ENCODE measurements around the gene BBX.
A peak's percentile ranks its signal among the peaks of the same experiment; 100 is the strongest.

The BBX gene

GRCh38 chr3:107520535-107520934 is 2.2 kb upstream of the BBX start:
- peaks cover 5% of the 10 kb centered on the region for H3K4me1 ChIP-seq (ENCODE audit: control insufficient read depth, insufficient read depth, low read length)
- H3K9ac ChIP-seq (ENCODE audit: low read depth, low read length) = no peak overlapping the region
- no peak overlapping the region for H3K4me3 ChIP-seq (ENCODE audit: low read length)
- H3K4me2 ChIP-seq (ENCODE audit: low read length) = no peak overlapping the region
- no peaks in the 10 kb centered on the region for H3K27me3 ChIP-seq (ENCODE audit: control insufficient read depth, insufficient read depth, low read length)
- H3K36me3 ChIP-seq (ENCODE audit: insufficient read depth, low read length) = no peaks in the 10 kb centered on the region
- H3K9me3 ChIP-seq (replicated peaks; ENCODE audit: low read length) = no peaks in the 10 kb centered on the region

GRCh38 chr3:107521469-107522059 is 1.2 kb upstream of the BBX start:
- no peak overlapping the region for H3K4me2 ChIP-seq (ENCODE audit: low read length)
- H3K27me3 ChIP-seq (ENCODE audit: control insufficient read depth, insufficient read depth, low read length) = no peaks in the 10 kb centered on the region
- H3K4me1 ChIP-seq (ENCODE audit: control insufficient read depth, insufficient read depth, low read length) = peaks cover 12% of the 10 kb centered on the region
- H3K4me3 ChIP-seq (ENCODE audit: low read length) = no peak overlapping the region
- H3K36me3 ChIP-seq (ENCODE audit: insufficient read depth, low read length) = no peaks in the 10 kb centered on the region
- H3K9ac ChIP-seq (ENCODE audit: low read depth, low read length) = no peak overlapping the region
- no peaks in the 10 kb centered on the region for H3K9me3 ChIP-seq (replicated peaks; ENCODE audit: low read length)

- Histone ChIP-seq H3K9me3 (replicated peaks; ENCODE audit: low read length) (no peaks in the 10 kb centered on the region), H3K36me3 (ENCODE audit: insufficient read depth, low read length) (no peaks in the 10 kb centered on the region), H3K9ac (ENCODE audit: low read depth, low read length) (peak overlapping the region; percentile 83), H3K4me1 (ENCODE audit: control insufficient read depth, insufficient read depth, low read length) (peaks cover 12% of the 10 kb centered on the region), H3K4me2 (ENCODE audit: low read length) (peak overlapping the region; percentile 94), H3K27me3 (ENCODE audit: control insufficient read depth, insufficient read depth, low read length) (no peaks in the 10 kb centered on the region), H3K4me3 (ENCODE audit: low read length) (peak overlapping the region; percentile 99)
Measured at GRCh38 chr3:107523289-107523538, 452 bp downstream of the BBX start.

GRCh38 chr3:107523539-107524325 is 970 bp downstream of the BBX start:
- Histone ChIP-seq H3K4me2 (ENCODE audit: low read length) (peak overlapping the region; percentile 94), H3K9me3 (replicated peaks; ENCODE audit: low read length) (no peaks in the 10 kb centered on the region), H3K4me3 (ENCODE audit: low read length) (peak overlapping the region; percentile 99), H3K9ac (ENCODE audit: low read depth, low read length) (peak overlapping the region; percentile 83), H3K27me3 (ENCODE audit: control insufficient read depth, insufficient read depth, low read length) (no peaks in the 10 kb centered on the region), H3K4me1 (ENCODE audit: control insufficient read depth, insufficient read depth, low read length) (peaks cover 12% of the 10 kb centered on the region), H3K36me3 (ENCODE audit: insufficient read depth, low read length) (no peaks in the 10 kb centered on the region)

GRCh38 chr3:107524326-107524840 is 1.6 kb downstream of the BBX start:
- peak overlapping the region; percentile 83 for H3K9ac ChIP-seq (ENCODE audit: low read depth, low read length)
- H3K9me3 ChIP-seq (replicated peaks; ENCODE audit: low read length) = no peaks in the 10 kb centered on the region
- H3K4me3 ChIP-seq (ENCODE audit: low read length) = peak overlapping the region; percentile 99
- no peaks in the 10 kb centered on the region for H3K27me3 ChIP-seq (ENCODE audit: control insufficient read depth, insufficient read depth, low read length)
- H3K4me2 ChIP-seq (ENCODE audit: low read length) = peak overlapping the region; percentile 94
- H3K36me3 ChIP-seq (ENCODE audit: insufficient read depth, low read length) = no peaks in the 10 kb centered on the region
- peaks cover 12% of the 10 kb centered on the region for H3K4me1 ChIP-seq (ENCODE audit: control insufficient read depth, insufficient read depth, low read length)

- no peaks in the 10 kb centered on the region for H3K9me3 ChIP-seq (replicated peaks; ENCODE audit: low read length)
- no peaks in the 10 kb centered on the region for H3K27me3 ChIP-seq (ENCODE audit: control insufficient read depth, insufficient read depth, low read length)
- peak overlapping the region; percentile 94 for H3K4me2 ChIP-seq (ENCODE audit: low read length)
Measured at GRCh38 chr3:107524841-107525643, 2.3 kb downstream of the BBX start.

GRCh38 chr3:107525644-107526305 is 3.0 kb downstream of the BBX start:
- Histone ChIP-seq H3K4me3 (ENCODE audit: low read length) (peak overlapping the region; percentile 99), H3K4me1 (ENCODE audit: control insufficient read depth, insufficient read depth, low read length) (peaks cover 12% of the 10 kb centered on the region), H3K9ac (ENCODE audit: low read depth, low read length) (peak overlapping the region; percentile 83), H3K4me2 (ENCODE audit: low read length) (peak overlapping the region; percentile 94), H3K36me3 (ENCODE audit: insufficient read depth, low read length) (no peaks in the 10 kb centered on the region), H3K27me3 (ENCODE audit: control insufficient read depth, insufficient read depth, low read length) (no peaks in the 10 kb centered on the region), H3K9me3 (replicated peaks; ENCODE audit: low read length) (no peaks in the 10 kb centered on the region)

More at GRCh38 chr3:107524841-107525643, 2.3 kb downstream of the BBX start:
- Histone ChIP-seq H3K36me3 (ENCODE audit: insufficient read depth, low read length) (no peaks in the 10 kb centered on the region), H3K4me3 (ENCODE audit: low read length) (peak overlapping the region; percentile 99), H3K4me1 (ENCODE audit: control insufficient read depth, insufficient read depth, low read length) (peaks cover 12% of the 10 kb centered on the region), H3K9ac (ENCODE audit: low read depth, low read length) (peak overlapping the region; percentile 83)

- no peaks in the 10 kb centered on the region for H3K9me3 ChIP-seq (replicated peaks; ENCODE audit: low read length)
- H3K4me2 ChIP-seq (ENCODE audit: low read length) = no peak overlapping the region
- H3K4me3 ChIP-seq (ENCODE audit: low read length) = no peak overlapping the region
- peaks cover 3% of the 10 kb centered on the region for H3K36me3 ChIP-seq (ENCODE audit: insufficient read depth, low read length)
- H3K27me3 ChIP-seq (ENCODE audit: control insufficient read depth, insufficient read depth, low read length) = no peaks in the 10 kb centered on the region
- no peaks in the 10 kb centered on the region for H3K4me1 ChIP-seq (ENCODE audit: control insufficient read depth, insufficient read depth, low read length)
- H3K9ac ChIP-seq (ENCODE audit: low read depth, low read length) = no peak overlapping the region
Measured at GRCh38 chr3:107531917-107532469, 9.2 kb downstream of the BBX start.

GRCh38 chr3:107540857-107541256 is 18.1 kb downstream of the BBX start:
- no peaks in the 10 kb centered on the region for H3K36me3 ChIP-seq (ENCODE audit: insufficient read depth, low read length)
- H3K27me3 ChIP-seq (ENCODE audit: control insufficient read depth, insufficient read depth, low read length) = no peaks in the 10 kb centered on the region
- no peak overlapping the region for H3K9ac ChIP-seq (ENCODE audit: low read depth, low read length)
- no peaks in the 10 kb centered on the region for H3K4me1 ChIP-seq (ENCODE audit: control insufficient read depth, insufficient read depth, low read length)
- no peak overlapping the region for H3K4me2 ChIP-seq (ENCODE audit: low read length)
- H3K9me3 ChIP-seq (replicated peaks; ENCODE audit: low read length) = no peaks in the 10 kb centered on the region
- H3K4me3 ChIP-seq (ENCODE audit: low read length) = no peak overlapping the region

- H3K4me3 ChIP-seq (ENCODE audit: low read length) = no peak overlapping the region
- no peak overlapping the region for H3K4me2 ChIP-seq (ENCODE audit: low read length)
- H3K36me3 ChIP-seq (ENCODE audit: insufficient read depth, low read length) = no peaks in the 10 kb centered on the region
- no peaks in the 10 kb centered on the region for H3K4me1 ChIP-seq (ENCODE audit: control insufficient read depth, insufficient read depth, low read length)
- H3K9ac ChIP-seq (ENCODE audit: low read depth, low read length) = no peak overlapping the region
- no peaks in the 10 kb centered on the region for H3K27me3 ChIP-seq (ENCODE audit: control insufficient read depth, insufficient read depth, low read length)
- no peaks in the 10 kb centered on the region for H3K9me3 ChIP-seq (replicated peaks; ENCODE audit: low read length)
Measured at GRCh38 chr3:107542665-107543064, 19.9 kb downstream of the BBX start.

- H3K4me1 ChIP-seq (ENCODE audit: control insufficient read depth, insufficient read depth, low read length) = no peaks in the 10 kb centered on the region
- H3K4me2 ChIP-seq (ENCODE audit: low read length) = no peak overlapping the region
- H3K9me3 ChIP-seq (replicated peaks; ENCODE audit: low read length) = no peaks in the 10 kb centered on the region
- H3K9ac ChIP-seq (ENCODE audit: low read depth, low read length) = no peak overlapping the region
- H3K36me3 ChIP-seq (ENCODE audit: insufficient read depth, low read length) = no peaks in the 10 kb centered on the region
- H3K4me3 ChIP-seq (ENCODE audit: low read length) = no peak overlapping the region
- H3K27me3 ChIP-seq (ENCODE audit: control insufficient read depth, insufficient read depth, low read length) = no peaks in the 10 kb centered on the region
Measured at GRCh38 chr3:107543666-107544065, 20.9 kb downstream of the BBX start.

Measured in skeletal muscle satellite cell (primary cell).